Activated CD4-positive, alpha-beta T cell treated with anti-CD3 and anti-CD28 coated beads for 4 hours (primary cell): Measurements from ENCODE around the gene ZNF474.

Experiments
- DNase-seq, 2 donors: peaks; one replicate each; pipeline ENCODE4 v3.0.0-alpha.2; 2020

ZNF474 gene

GRCh38 chr5:122119205-122119604 lies 10.1 kb upstream of the ZNF474 start:
- DNase-seq = no peak

DNA sequence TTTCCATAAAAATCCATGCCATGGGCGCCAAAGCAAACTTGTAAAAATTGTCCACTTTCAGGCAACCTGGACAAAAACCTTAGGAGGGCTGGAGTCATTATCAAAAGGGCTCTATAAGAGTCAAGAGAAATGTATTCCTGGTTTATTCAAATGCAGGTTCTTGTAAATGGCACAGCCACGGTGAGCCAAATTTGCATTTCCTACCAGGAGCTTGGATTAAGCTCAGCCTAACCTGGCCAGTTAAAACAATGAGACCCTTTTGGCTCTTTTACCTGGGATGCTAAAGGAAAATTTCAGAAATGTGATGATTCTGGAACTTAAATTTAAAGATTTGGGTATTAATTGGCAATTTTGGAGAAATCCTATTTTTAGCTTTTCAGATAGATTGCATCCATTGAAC lies 8.9 kb upstream of the ZNF474 start:
- DNase-seq = no peak

- DNase-seq = no peak
These were observed 8.4 kb upstream of the ZNF474 start for GRCh38 chr5:122120957-122121356.

DNA sequence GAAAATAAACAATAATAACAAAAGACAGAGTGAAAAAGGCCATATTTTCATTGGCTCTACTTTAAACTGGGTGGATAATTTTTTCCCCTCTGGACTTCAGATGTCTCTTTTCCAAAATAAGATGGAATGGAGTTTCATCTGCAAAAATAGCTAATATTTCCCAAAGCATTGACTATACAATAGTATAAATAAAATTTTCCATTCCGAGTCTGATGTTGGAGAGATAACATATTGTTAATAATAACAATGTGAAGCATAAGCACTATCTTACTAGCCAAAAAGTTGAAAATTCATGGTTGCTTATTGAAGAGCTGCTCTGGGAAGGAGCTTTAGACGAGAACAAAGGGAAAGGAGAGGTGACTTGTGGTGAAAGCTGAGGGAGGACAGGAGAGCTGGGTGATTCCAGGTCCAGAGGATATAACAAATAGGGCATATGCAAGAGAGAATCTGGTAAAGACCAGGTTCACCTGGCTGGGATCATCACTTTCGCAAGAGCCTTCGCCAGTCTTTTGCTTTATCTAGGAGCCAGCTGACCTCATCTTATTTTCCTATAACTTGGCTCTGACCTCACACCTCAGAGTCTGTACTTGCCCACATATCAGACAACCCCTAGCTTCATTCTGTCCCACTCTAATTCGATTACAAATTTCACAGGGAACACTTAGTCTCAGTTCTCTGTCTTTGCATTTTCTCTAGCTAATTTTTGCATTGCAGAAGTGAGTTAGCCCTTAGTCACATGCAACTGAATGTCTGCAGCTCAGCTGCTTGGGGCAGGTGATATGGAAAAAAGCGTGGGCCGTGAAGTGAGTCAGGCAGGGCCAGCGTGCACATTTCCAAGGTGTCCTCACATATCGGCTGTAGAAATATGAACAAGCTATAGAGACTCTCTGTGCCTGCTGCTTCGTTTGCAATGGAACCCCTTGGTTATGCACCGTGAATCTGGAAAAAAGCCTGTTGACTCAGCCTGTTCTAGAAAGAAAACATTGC lies 7.6 kb upstream of the ZNF474 start:
- DNase-seq = no peak

- no peak for DNase-seq
These were observed 4.6 kb upstream of the ZNF474 start for GRCh38 chr5:122124766-122125165.

DNA sequence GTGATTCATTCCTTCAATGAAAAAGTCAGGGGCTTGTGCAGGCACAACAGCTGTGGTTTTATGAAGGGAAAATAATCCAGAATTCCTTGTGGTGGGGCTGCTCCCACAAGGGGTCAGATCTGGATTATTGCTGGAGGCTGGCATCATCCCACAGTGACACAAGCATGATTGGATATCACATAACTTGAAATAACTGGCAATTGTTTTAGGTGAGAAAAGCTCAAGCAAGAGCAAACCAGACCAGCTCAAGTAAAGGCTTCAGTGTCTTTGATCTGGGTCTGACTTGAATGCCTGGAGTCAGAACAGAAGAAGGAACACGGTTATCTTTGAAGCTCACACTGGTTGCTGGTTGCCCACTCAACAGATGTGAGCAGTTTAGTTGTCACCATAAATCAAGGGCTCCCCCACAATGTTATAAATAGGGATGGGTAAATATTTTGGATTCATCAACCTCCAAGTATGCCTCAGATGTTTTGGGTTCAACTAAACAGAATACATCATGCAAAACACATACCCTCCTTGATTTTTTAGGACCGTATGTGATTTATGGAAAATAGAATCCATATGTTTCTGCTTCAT lies 3.1 kb upstream of the ZNF474 start:
- DNase-seq = no peak

DNA sequence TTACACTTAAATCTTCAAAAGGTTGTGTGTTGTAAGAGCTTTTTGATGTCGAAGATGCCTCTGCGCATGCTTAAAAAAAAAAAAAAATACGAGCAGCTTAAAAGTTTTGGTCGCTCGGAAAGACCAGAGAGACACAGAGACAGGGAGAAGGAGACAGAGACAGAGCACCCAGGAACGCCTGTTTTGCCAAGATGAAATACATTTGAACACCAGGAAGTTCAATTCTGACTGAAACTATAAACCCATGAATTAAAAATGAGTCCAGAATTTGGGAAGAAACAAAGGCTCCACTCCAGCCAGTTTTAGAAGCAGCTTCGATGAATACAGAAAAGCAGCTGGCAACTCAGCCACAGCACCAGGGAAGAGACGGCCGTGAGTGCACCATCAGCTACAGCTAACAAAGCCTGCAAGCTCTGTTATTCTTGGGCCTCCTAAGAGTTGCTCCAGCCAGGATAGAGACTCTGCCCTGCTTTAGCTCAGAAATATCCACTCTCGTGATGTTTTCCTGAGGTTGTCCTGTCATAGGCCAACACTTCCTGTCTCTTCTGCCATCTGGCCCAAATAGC lies 2.5 kb upstream of the ZNF474 start:
- no peak for DNase-seq

GRCh38 chr5:122130152-122130551 lies 806 bp downstream of the ZNF474 start:
- no peak for DNase-seq

GRCh38 chr5:122137702-122138101 lies 8.4 kb downstream of the ZNF474 start:
- peak in 1 of 2 donors; percentile 8 for DNase-seq

- no peak for DNase-seq
These were observed 9.0 kb downstream of the ZNF474 start for GRCh38 chr5:122138356-122138755.

DNA sequence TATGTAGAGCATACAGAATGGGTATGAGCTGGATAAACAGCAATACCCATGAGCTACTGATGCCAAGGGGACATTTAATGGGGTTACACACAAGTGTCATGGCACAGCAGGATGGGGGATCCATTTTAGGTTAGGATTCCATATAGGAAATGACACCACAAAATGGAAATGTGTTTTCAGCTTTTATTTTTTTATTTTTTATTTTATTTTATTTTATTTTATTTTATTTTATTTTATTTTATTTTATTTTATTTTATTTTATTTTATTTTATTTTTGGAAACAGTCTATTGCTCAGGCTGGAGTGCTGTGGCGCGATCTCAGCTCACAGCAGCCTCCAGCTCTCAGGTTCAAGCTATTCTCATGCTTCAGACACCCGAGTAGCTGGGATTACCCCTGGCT lies 11.6 kb downstream of the ZNF474 start:
- no peak for DNase-seq

DNA sequence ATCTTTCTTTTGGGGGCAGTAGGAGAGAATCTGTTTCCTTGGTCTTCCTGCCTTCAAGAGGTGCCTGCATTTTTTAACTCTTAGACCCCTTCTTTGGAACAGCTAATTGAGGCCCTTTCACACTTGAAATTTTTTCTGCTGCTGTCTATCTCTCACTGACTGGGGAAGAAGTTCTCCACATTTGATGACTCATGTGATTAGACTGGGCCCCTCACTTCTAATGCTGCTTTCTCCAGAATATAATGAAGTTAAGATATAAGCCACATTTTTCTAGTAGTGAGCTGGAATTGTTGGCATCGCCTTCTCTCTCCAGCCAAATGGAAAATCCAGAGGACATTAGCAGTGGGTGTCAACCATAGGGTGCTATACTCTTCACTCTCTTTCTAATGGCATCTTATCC lies 12.4 kb downstream of the ZNF474 start:
- DNase-seq = no peak

DNA sequence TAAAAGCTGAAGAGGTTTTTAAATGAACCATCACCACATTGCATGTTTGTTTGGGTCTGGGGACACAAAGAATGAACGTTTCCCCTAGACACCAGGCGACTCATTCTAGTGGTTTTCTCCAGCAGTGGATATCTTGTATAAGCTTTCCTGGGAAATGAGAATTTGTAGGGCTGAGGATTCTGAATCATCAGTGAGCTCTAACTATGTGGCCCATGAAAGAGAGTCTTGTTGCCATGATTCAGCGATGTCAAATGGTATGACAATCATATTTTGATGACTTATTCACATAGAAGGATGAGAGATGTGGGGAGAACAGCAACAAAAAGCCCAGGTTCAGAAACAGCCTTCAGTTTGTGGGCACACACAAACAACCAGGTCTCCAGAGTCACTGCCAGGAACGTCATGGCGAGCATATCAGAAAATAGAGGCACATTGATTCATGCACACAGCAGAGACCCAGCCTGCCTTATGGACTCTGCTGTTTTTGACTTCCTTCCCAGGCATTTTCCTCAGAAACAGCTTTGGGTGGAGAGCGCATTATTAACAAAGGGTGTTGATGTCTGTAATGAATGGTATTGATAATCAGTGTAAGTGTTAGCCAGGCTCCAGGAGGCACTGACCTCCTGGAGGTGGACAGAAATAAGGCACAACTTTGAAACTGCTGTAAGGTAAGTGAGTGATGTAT lies 13.3 kb downstream of the ZNF474 start:
- no peak for DNase-seq

DNA sequence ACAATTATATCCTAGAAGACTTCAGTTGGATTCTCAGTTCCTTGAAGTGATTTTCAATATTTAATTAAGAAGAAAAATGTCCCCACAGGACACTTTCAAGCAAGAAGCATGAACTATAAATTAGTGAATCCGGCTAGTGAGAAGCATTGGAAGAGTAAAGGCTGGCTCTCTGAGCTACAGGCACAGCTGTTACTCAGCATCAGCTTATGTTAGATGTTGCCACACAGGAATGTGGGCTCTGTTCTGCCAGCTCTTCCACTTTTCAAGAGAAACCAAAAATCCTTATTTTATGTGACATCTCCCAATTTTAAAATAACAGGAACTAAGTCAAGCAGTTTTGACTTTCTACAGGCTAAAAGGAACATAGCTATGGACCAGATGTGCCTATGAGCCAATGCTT lies 14.9 kb downstream of the ZNF474 start:
- DNase-seq = no peak

DNA sequence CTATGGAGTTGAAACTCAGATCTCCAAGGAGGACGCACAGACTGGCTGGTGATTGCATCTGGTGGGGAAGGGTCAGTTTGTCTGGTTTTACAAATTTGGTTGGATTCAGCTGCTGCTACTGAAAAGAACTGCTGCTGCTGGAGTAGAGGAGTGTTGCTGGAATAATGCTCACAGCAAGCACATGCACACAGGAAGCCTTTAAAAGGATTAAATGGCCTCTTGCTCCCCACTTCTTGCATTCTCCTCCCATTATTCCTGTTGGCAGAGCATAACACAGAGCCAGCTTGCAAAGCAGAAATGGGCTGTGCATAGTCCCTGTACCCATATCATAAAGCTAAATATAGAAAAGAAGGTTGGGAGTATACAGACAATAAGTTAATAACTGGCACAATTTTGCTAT lies 16.6 kb downstream of the ZNF474 start:
- DNase-seq = no peak

DNA sequence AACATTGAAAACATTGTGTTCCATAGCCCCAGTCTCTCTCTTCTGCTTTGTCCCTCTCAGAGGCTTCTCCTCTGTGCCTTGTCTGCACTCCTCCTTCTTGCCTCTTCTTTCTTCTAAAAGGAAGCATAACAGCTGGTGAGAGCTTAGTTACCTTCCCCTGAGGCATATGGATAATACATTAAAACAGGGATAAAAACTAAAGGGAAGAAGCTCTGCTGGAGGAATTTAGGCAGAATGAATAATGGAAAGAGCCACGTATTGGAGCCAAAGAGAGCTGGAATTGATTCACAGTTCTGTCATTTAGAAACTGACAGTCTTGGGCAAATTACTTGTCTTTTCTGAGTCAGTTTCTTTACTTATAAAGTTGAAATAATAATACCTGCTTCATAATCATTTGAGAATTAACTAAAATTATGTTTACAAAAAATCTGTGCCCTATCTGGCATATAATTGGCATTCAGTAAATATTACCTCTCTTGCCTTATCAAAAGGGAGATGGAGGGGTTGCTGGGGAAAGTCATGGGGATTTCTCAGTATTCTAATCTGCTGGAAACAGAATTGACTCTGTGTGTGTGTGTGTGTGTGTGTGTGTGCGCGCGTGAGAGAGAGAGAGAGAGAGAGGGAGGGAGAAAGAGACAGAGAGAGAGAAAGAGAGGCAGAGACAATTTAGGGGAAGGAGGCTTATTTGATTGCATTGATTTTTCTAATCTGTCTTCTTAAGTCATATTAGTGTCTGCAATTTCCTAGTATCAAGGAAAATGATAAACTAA lies 20.2 kb downstream of the ZNF474 start:
- no peak for DNase-seq

GRCh38 chr5:122150215-122150614 lies 20.9 kb downstream of the ZNF474 start:
- no peak for DNase-seq

DNA sequence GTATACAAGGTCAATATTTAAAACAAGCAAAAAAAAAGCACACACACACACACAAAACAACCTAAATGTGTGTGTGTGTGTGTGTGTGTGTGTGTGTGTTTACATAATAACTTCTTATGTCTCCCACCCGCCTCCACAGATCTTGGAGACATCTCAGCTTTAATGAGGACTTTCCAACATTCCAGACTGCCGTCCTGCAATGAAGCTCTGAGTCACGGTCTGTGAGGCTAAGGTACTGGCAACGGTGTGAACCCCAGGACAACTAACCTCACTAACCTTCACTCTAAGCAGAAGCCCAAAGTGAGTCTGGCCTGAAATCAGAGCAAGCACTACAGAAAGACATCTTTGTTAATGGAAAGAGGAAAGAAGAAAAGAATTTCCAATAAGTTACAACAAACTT lies 22.3 kb downstream of the ZNF474 start:
- no peak for DNase-seq

GRCh38 chr5:122152266-122152900 lies 23.0 kb downstream of the ZNF474 start:
- DNase-seq = no peak

GRCh38 chr5:122153230-122153629 lies 23.9 kb downstream of the ZNF474 start:
- DNase-seq = no peak

- no peak for DNase-seq
These were observed 24.4 kb downstream of the ZNF474 start for GRCh38 chr5:122153774-122154173.

DNA sequence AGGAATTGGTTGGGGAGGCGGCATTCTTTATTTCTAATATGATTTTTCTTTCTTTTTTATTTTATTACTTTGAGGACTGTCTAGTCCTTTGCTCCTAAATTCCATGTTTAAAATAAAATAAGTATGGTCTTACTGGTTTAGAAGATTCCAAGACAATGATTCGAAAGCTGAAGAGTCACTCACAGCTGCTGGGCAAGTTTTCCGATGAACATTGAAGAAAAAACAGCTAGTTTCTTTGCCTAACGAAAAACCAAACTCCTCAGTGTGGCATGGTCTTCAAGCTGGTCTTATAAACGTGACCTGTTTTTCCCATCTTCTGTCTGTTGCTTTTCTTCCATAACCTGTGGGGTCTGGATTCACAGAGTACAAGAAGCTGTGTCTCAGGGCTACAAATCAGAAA lies 25.1 kb downstream of the ZNF474 start:
- DNase-seq = no peak
